Activated CD8-positive, alpha-beta memory T cell treated with anti-CD3 and anti-CD28 coated beads, Interleukin-2, amount 50 U/mL, for 24 hours (primary cell): Measurements from ENCODE around the gene FUS.
"Not testable (repeated sequence)": the region's sequence is repeated elsewhere in the genome, so short reads cannot be mapped to it uniquely, and the experiment has no call there.

Source experiments
- DNase-seq: peaks from one replicate; pipeline ENCODE4 v3.0.0-alpha.2; 2020; ENCODE audit errors: extremely low read depth

Gene FUS

DNA sequence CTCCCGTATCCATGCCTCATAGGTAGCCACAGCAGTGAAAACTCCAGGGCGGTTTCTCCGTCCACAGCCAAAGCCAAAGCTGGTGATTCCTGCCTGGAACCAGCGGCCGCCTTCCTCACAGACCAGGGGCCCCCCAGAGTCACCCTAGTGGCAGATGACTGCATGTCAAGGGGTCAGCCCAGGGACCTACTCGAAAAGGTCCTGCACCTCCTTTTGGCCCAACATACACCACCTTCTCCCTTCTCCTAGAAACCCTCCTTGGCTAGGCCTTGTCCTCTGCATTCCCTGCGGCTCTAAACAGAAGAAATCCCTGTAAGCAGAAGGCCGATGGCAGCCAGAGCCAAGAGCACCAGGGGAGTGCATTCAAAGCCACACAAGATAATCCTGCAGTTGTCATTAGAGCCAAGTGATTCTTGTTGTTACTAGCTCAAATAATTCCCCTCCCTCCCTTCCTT is 36.2 kb upstream of the FUS start:
- no peak for DNase-seq

DNA sequence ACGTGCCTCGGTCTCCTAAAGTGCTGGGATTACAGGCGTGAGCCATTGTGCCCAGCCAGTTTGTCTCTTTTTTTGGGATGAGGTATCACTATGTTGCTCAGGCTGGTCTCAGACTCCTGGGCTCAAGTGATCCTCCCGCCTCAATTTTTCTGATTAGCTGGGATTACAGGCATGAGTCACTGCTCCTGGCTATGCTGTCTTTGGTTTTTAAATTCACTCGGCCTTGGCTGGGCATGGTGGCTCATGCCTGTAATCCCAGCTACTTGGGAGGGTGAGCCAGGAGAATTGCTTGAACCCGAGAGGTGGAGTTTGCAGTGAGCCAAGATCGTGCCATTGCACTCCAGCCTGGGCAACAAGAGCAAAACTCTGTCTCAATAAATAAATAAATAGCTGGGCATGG is 35.5 kb upstream of the FUS start:
- DNase-seq: not testable (repeated sequence)

DNA sequence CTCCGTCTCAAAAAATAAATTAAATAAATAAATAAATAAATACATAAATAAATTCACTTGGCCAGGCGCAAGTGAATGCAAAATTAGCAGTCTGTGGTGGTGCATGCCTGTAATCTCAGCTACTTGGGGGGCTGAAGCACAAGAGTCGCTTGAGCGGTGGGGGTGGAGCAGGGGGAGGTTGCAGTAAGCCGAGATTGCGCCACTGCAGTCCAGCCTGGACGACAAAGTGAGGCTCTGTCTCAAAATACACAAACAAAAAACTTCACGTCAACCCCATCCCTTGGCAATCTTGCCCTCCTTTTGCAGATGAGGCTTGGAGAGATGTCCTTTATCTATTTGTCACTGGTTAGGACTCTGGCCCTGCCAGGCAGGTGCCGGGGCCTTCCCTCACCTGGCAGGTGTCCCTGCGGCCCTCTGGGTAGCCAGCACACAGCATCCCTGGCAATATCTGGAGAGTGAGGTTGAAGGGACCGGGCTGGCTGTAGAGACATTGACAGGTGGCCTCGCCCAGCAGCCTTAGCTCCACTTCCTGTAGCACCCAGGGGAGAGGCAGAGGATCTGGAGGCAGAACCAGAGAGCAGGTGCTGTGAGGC is 34.4 kb upstream of the FUS start:
- DNase-seq: no peak

DNA sequence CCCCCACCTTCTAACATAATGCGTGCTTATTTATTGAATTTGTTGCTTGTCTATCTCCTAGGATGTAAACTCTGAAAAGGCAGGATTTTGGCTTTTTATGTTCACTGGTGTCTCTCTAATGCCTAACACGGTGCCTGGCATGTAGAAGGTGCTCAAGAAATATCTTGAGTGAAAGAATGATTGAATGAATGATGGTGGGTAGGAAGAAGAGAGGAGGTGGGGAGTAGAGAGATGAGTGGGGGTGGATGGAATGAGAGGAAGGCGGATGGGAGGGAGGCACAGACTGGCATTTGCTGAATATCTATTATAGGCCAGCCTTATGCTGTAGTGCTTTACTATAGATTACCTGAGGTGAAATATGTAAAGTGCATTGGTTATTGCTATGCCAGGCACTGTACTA is 32.4 kb upstream of the FUS start:
- DNase-seq: no peak

DNA sequence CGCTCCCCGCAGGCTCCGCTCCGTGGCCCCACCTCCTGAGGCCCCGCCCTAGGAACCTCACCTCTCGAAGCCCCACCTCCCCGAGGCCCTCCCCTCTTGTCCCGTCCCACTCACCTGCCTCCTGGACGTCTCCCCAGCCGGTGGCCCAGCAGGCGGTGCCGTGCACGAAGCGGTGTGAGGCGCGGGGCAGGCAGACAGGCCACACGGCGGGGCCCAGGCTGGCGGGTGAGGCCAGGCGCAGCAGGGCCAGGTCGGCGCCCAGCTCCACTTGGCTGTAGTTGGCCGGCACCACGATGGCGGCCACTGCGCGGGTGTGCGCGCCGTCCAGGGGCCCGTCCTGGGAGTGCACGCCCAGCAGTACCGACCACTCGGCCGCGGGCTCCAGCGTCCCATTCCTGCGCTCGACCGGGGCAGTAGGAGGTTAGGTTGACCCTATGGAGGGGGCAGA is 31.6 kb upstream of the FUS start:
- no peak for DNase-seq

DNA sequence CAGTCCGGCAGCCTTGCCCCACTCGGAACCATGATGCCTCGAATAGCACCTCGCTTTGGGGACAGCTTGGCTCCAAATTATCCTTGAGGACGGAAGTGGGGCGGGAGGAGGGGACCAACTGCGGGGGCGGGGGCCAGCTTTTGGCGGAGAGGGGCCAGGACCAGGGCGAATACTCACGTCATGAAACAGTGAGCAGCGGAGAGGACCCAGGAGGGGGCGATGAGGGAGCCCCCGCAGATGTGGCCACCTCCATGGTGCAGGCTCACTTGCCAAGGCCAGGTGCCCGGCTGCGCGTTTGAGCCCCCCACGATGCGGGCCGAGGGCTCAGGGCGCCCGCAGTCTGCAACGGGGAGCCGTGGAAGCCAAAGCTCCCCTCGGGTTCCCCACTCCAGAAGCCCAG is 31.0 kb upstream of the FUS start:
- DNase-seq: no peak

DNA sequence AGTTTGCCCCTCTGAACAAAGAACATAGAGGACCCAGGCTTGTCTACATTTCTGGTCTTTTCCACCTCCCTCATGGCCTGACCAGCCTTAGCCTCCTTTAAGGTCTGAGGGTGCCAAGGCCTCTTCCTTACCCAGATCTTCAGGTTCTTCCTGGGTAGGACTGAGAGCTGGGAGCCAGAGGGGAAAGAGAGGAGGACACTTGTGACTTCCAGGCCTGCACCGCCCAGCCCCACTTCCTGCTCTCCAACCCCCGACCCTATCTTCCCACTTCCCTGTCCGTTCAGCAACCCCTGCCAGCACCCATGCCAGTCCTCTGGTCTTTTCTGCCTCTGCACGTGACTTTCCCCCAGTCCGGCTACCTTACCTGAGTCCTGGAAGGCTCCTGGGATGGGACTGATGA is 30.6 kb upstream of the FUS start:
- DNase-seq: no peak

DNA sequence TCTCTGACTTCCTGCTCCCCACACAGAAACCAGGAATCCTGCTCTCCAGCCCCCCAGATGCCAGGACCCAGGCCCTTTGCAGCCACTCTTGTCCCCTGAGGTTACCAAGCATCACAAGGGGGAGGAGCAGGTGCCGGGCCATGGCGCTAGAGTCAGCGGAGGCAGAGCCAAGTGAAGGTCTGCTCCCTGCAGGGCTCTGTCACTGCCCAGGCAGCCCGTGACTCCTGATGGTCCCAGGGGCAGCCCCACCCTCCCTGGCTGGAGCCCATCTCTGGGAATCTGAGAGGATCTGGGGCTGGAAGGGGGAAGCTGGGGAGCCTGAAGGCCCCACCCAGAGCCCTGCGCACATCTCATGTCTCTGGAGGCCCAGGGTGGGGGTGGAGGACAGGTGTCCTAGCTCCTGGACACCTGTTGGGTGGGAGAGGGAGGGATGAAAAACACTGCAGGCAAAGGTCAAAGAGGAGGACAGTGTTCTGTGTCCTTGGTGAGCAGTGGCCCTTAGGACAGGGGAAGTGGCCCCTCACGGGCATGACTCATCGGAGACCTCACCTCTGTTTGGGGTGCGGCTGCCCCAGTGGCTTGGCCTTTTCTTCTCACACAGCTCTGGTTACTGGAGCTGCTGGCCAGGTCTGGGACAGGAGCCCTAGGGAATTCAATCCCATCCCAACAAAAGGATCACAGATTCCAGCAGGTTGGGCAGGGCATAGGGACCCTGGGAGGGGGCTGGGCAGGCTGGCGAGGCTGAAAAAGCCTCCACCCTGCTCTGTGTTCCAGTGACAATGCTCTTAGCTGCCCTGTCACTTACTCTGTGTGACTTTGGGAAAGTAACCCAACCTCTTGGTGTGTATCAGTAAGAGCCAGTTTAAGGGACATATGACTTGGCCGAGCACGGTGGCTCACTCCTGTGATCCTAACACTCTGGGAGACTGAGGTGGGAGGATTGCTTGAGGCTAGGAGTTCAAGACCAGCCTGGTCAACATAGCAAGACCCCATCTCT is 29.7 kb upstream of the FUS start, which contains the start of gene PRSS36:
Gene PRSS36, minus strand, starts transcription at position 173 of the 997 bp plus-strand sequence. Its CDS starts 31 bp downstream, at position 142.
- DNase-seq: no peak

DNA sequence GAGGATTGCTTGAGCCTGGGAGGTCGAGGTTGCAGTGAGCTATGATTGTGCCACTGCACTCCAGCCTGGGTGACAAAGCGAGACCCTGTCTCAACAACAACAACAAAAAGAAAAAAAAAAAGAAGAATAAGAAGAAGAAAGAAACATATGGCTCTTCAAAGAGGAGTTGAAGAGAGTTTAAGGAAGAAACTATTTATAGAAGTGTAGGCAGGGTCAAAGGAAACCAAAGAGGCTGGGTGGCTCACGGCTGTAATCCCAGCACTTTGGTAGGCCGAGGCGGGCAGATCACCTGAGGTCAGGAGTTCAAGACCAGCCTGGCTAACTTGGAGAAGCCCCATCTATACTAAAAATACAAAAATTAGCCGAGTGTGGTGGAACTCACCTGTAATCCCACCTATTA is 29.0 kb upstream of the FUS start:
- DNase-seq: not testable (repeated sequence)

DNA sequence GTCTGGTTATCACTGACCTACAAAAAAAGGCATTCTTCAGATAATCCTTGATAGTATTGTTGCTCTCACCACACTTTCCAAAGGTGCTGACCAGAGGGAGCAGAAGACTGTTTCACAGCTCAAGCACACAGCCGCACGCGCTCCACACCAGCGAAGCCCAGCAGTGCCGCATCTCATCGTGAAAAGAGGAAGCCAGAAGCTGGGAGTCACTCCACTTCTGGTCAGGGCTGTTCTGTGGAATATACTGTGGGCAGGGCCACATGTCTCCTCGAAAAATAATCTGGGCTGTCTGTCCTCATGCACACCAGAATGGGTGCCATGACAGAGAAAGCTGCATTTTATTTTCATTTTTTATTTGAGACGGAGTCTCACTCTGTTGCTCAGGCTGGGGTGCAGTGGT is 22.8 kb upstream of the FUS start:
- no peak for DNase-seq

DNA sequence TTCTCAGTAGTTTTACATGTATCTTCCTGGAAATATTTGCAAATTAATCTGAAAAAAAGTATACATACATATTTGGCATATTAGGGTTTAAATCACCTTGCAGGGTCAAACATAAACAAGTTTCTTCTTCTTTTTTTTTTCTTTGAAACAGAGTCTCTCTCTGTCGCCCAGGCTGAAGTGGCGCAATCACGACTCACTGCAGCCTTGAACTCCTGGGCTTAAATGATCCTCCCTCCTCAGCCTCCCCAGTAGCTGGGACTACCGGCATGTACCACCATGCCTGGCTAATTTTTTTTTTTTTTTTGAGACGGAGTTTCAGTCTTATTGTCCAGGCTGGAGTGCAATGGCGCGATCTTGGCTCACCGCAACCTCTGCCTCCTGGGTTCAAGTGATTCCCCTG is 12.6 kb upstream of the FUS start:
- no peak for DNase-seq

DNA sequence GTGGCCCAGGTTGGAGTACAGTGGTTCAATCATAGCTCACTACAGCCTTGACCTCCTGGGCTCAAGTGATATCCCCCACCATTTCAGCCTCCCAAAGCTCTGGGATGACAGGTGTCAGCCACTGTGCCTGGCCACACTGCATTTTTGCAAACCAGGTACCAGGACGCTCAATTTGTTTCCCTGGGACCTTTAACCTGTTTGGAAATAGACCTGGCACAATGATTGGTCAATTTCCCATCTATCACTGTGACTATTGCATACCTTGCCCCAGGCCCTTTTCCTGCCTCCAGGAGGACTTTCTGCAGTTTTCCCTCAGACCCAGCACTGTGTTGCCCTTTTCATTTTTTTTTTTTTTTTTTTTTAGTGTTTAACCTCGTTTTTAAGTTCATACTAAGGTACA is 11.1 kb upstream of the FUS start:
- no peak for DNase-seq

DNA sequence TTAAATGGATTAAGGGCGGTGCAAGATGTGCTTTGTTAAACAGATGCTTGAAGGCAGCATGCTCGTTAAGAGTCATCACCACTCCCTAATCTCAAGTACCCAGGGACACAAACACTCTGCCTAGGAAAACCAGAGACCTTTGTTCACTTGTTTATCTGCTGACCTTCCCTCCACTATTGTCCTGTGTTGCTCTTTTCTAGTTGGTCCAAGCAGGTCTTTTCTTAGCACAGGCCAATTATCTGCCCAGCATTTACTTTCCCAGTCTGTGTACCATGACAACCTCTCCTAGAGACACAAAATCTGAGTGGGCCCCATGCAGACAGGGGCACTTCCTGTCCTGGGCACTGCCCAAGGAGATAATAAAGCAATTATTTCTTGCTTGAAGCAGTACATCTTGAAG is 9.9 kb upstream of the FUS start:
- DNase-seq: not testable (repeated sequence)

DNA sequence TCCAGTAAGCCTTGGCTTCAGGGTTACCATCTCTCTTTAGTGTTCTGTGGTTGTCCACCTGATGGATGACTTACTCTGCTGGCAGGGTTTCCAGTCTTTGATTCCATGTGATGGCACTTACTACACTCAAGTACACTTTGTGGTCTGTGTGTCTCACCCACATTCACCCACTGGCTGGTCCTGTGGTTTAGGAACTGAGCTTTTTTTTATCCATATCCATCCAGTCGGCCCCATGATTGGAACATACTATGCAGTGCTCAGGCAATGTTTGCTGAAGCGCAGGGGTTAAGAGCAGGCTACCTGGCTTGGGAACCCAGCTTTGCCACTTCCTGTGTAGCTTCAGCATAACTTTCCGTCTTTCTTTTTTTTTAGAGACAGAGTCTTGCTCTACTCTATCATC is 2.8 kb upstream of the FUS start:
- no peak for DNase-seq

DNA sequence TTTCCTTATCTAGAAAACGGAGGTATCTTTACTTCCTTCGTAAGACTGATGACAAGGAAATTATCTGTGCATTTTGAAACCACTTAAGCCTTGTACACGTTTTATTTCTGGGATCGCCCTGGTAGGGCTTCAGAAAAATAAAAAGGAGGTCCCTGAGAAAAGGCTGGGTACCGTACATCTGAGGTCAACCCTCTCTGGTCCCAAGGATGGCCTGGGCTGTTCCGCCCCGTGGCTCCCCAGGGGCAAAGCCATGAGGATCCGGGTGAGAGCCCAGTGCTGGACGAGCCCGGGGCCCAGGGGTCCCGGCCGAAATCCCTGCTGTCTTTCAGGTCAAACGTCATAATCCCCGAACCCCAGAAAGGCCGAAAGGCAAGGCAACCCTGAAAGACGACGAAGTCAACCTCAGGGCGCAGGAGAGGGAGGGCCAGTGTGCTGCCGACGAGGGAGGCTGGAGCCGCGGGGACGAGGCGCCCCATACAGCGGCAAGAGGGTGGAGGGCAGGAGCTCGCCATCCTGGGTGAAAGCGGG is 656 bp upstream of the FUS start:
- DNase-seq: no peak

DNA sequence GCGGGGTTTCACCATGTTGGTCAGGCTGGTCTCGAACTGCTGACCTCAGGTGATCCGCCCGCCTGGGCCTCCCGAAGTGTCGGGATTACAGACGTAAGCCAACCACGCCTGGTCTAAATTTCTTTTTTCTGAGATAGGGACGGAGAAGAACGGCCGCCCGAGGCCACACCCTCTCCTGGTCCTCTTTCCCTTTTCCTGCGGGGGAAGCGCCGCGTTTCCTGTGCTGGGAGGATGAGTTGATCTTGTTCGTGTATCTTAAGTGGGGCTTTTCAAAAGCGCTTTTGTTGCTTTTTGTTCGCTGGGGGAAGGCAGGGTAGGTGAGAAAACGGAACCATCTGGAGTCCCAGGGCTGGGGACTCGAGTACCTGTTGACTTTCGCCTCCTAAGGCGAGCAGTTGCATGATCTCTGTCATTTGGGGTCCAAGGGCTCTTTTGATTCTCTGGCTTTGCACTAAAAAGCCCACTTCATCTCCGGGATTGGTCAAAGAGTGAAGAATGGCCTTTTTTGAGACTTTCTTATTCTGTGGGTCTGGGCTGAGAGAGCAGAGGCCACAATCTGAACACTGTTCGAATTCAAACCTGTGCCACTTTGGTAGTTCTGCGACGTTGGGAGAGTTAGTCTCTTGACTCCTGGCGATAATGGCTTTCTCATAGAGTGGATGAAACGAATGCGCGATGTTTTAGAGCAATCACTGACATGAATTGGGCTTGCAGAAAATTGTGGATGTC is 1.3 kb downstream of the FUS start:
- no peak for DNase-seq

DNA sequence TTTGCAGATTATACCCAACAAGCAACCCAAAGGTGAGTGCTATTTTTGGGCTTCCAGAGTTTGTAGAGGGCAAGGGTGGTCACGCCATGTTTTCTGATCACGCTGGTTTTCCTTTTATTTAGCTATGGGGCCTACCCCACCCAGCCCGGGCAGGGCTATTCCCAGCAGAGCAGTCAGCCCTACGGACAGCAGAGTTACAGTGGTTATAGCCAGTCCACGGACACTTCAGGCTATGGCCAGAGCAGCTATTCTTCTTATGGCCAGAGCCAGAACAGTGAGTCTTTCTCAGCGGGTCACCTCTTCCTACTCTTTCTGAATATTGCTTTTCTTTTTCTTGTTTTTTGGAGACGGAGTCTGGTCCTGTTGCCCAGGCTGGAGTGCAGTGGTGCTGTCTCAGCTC is 2.5 kb downstream of the FUS start:
- DNase-seq: no peak

DNA sequence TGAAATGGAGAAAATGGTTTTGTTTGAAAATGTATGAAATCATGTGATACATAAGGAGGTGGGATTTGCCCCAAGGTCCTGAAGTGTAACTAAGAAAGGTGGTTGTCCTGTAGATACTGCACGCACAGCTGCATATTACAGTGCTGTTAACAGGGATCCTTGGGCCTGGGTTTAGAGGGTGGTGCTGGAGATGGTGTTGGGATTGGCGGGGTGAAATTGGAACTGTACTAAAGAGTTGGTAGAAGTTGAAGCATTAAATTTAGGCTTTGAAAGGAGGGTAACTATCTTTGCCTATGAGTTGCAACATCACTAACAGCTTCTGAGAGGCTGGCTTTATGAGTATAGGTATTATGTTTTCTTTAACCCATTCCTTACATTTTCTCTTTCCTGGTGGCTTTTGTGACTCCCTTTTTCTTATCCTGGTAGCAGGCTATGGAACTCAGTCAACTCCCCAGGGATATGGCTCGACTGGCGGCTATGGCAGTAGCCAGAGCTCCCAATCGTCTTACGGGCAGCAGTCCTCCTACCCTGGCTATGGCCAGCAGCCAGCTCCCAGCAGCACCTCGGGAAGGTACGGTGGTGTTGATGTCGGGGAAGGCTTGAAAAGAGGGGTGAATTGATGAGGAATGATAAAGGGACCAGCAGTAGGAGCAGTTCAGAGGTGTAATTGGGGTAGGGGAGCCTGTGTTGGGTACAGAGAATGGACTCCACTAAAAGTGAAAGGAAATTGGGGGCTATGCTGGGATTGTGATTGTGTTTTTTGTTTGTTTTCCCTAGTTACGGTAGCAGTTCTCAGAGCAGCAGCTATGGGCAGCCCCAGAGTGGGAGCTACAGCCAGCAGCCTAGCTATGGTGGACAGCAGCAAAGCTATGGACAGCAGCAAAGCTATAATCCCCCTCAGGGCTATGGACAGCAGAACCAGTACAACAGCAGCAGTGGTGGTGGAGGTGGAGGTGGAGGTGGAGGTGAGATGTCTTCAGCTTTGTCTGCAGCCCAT is 3.8 kb downstream of the FUS start:
- no peak for DNase-seq

DNA sequence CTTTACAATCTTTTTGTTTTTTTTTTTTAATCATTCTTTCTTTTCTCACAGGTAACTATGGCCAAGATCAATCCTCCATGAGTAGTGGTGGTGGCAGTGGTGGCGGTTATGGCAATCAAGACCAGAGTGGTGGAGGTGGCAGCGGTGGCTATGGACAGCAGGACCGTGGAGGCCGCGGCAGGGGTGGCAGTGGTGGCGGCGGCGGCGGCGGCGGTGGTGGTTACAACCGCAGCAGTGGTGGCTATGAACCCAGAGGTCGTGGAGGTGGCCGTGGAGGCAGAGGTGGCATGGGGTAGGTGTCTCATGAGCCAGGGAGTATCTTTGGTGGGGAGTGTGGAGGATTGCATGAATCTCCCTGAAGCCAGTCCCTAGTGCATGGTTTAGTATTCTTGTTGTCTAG is 4.9 kb downstream of the FUS start:
- DNase-seq: no peak

DNA sequence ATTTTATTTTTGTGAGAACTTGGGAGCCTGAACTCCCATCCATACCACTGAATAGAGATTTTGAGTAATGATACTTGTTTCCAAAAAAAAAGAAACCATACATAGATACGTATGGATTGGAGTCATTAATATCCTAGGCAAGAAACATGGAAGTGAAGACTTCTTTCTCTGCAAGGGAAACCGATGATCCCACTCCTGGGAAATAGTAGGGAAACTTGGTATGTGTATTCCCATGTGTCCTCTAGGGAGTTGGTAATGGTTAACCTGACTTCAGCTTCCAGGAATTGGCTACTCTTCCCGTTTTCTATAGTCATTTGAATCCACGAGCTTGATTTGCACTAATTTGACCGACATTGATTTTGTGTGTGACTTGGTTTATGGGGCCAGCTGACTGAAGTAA is 5.4 kb downstream of the FUS start:
- no peak for DNase-seq

DNA sequence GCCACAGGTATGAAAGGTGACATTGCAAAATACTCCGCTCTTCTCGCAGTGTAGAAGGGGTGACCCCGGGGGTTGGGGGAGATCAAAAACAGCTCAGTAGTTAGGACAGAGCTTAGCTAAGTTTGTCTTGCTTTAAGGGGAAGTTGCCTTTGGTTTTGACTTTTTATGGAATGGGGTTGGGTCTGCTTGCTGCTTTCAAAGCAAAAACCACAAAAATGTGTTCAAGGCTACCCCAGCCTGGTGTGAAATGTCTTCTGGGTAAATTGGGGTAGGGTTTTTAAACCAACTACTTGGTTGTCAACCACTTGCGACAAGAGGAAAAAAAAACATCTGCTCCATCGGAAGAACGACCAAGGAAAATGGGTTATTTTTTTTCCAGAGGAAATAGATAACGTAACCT is 6.2 kb downstream of the FUS start:
- no peak for DNase-seq
